Large intestine (tissue), 12 donors: Measurements from ENCODE around the gene DDTL. TPM values are rescaled to one million over a fixed set of nuclear protein-coding genes. Genes with fewer than 3 reads are reported as not detected.
"Not testable (repeated sequence)": the region's sequence is repeated elsewhere in the genome, so short reads cannot be mapped to it uniquely, and the experiment has no call there.

Experiments
- DNase-seq, 2 donors: peaks; one replicate each; pipeline versions ENCODE4 v3.0.0 to v3.0.0-alpha.2; 2013
- H3K27ac ChIP-seq: one replicate; pipeline ENCODE4 v1.5.1; 2013; ENCODE audit warnings: low read length
- H3K27me3 ChIP-seq: 2 replicates; pipeline ENCODE4 v1.6.1; 2013; ENCODE audit warnings: low read length; ENCODE audit not compliant: control insufficient read depth, insufficient read depth
- H3K36me3 ChIP-seq: 2 replicates; pipeline ENCODE4 v1.6.1; 2013; ENCODE audit warnings: low read length; ENCODE audit not compliant: control insufficient read depth, insufficient read depth
- H3K4me1 ChIP-seq: one replicate; pipeline ENCODE4 v1.6.1; 2013; ENCODE audit warnings: low read length; ENCODE audit not compliant: control insufficient read depth, insufficient read depth
- H3K4me3 ChIP-seq: one replicate; pipeline ENCODE4 v1.5.1; 2013; ENCODE audit warnings: low read length
- H3K9me3 ChIP-seq: one replicate; pipeline ENCODE4 v1.6.1; 2013; ENCODE audit warnings: mild to moderate bottlenecking, low read depth, low read length, moderate library complexity; ENCODE audit not compliant: control insufficient read depth
- WGBS: methylation state at CpG from one replicate; pipeline ENCODE4 v1.1.5; 2013; ENCODE audit warnings: low lambda C conversion rate; ENCODE audit not compliant: insufficient coverage; 5-methylcytosine and 5-hydroxymethylcytosine counted together
- long read RNA-seq, 11 donors: transcript quantifications; one replicate each; lab custom pipeline, GENCODE V29; 2026
- polyA plus RNA-seq: library from polyadenylated mRNA; unstranded; fragments of 120-200 nt; gene quantifications from one replicate; pipeline ENCODE4 v1.2.1, GENCODE V29; 2013

The DDTL gene
- polyA plus RNA-seq, result 11.2 TPM
- long read RNA-seq, donor 1, partial matches to known transcripts, result 26 of 225 reads
- long read RNA-seq, donor 1, other reads (novel, unspliced or antisense), result 196 of 225 reads
- long read RNA-seq, donor 2, result 0 reads
- long read RNA-seq, donor 3, partial matches to known transcripts, result 0 of 1 reads
- long read RNA-seq, donor 3, other reads (novel, unspliced or antisense), result 0 of 1 reads
- long read RNA-seq, donor 4, partial matches to known transcripts, result 8 of 58 reads
- long read RNA-seq, donor 4, other reads (novel, unspliced or antisense), result 50 of 58 reads
- long read RNA-seq, donor 5, partial matches to known transcripts, result 6 of 7 reads
- long read RNA-seq, donor 5, other reads (novel, unspliced or antisense), result 0 of 7 reads
- long read RNA-seq, donor 6, partial matches to known transcripts, result 97 of 503 reads
- long read RNA-seq, donor 6, other reads (novel, unspliced or antisense), result 406 of 503 reads
- long read RNA-seq, donor 7, partial matches to known transcripts, result 26 of 148 reads
- long read RNA-seq, donor 7, other reads (novel, unspliced or antisense), result 121 of 148 reads
- long read RNA-seq, donor 8, partial matches to known transcripts, result 77 of 551 reads
- long read RNA-seq, donor 8, other reads (novel, unspliced or antisense), result 473 of 551 reads
- long read RNA-seq, donor 9, partial matches to known transcripts, result 83 of 481 reads
- long read RNA-seq, donor 9, other reads (novel, unspliced or antisense), result 398 of 481 reads
- long read RNA-seq, donor 10, partial matches to known transcripts, result 7 of 9 reads
- long read RNA-seq, donor 10, other reads (novel, unspliced or antisense), result 0 of 9 reads
- long read RNA-seq, donor 11, partial matches to known transcripts, result 0 of 280 reads
- long read RNA-seq, donor 11, other reads (novel, unspliced or antisense), result 280 of 280 reads

DNA sequence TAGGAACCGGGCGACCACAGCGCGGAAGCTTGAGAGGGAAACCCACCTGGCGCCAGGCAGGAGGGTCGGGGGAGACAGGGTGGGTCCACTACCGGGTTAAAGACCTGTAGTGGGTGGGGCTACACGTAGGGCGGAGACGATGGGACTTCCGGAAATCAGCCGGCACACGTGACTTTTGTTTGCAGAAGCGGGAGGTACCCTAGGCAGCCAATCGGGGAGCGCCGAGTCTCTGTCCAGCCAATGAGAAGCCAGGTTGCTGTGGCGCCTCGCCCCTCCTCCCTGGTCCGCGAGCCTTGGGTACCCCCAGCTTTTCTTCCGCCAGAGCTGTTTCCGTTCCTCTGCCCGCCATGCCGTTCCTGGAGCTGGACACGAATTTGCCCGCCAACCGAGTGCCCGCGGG lies at the start of gene DDTL:
Gene DDTL, plus strand, starts transcription at position 321 of the 400 bp plus-strand sequence. Its CDS starts 27 bp downstream, at position 348.
- not testable (repeated sequence) for H3K4me1 ChIP-seq, H3K9me3 ChIP-seq, H3K27me3 ChIP-seq, DNase-seq, H3K27ac ChIP-seq, H3K4me3 ChIP-seq
- WGBS, result no CpG with 5 or more reads among the region's 30 CpGs
- peaks cover 22% of the 10 kb centered on the region for H3K36me3 ChIP-seq

GRCh38 chr22:23920267-23920611 lies 46.4 kb upstream of the DDTL start:
- DNase-seq, H3K27ac ChIP-seq, H3K9me3 ChIP-seq, H3K4me3 ChIP-seq, H3K27me3 ChIP-seq, H3K4me1 ChIP-seq, H3K36me3 ChIP-seq: not testable (repeated sequence)
- no CpG with 5 or more reads among the region's 1 CpG for WGBS

DNA sequence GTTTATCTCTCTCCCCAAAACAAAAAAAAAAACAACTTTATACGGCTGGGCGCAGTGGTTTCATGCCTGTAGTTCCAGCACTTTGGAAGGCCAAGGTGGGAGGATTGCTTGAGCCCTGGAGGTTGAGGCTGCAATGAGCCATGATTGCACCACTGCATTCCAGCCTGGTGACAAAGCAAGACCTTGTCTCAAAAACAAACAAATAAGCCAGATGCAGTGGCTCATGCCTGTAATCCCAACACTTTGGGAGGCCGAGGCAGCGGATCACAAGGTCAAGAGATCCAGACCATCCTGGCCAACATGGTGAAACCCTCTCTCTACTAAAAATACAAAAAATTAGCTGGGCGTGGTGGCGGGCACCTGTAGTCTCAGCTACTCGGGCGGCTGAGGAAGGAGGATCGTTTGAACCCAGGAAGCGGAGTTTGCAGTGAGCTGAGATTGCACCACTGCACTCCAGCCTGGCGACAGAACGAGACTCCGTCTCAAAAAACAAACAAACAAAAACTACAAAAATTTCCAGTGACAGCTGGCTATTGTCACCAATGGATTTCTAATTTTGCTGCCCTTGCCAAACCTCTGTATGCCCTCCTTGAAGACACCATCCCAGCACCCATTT lies 45.0 kb upstream of the DDTL start:
- H3K4me1 ChIP-seq, H3K27me3 ChIP-seq, H3K9me3 ChIP-seq, DNase-seq, H3K4me3 ChIP-seq, H3K27ac ChIP-seq: not testable (repeated sequence)
- WGBS, result 96% methylated on average over 9 of the region's 13 CpGs
- peaks cover 14% of the 10 kb centered on the region for H3K36me3 ChIP-seq

GRCh38 chr22:23922921-23923320 lies 43.8 kb upstream of the DDTL start:
- H3K9me3 ChIP-seq, result no peaks in the 10 kb centered on the region
- H3K27me3 ChIP-seq, result no peaks in the 10 kb centered on the region
- H3K27ac ChIP-seq, result no peak overlapping the region
- no peak for DNase-seq
- WGBS, result no CpG with 5 or more reads among the region's 2 CpGs
- H3K36me3 ChIP-seq, result peaks cover 14% of the 10 kb centered on the region
- no peak overlapping the region for H3K4me3 ChIP-seq
- H3K4me1 ChIP-seq, result no peaks in the 10 kb centered on the region

DNA sequence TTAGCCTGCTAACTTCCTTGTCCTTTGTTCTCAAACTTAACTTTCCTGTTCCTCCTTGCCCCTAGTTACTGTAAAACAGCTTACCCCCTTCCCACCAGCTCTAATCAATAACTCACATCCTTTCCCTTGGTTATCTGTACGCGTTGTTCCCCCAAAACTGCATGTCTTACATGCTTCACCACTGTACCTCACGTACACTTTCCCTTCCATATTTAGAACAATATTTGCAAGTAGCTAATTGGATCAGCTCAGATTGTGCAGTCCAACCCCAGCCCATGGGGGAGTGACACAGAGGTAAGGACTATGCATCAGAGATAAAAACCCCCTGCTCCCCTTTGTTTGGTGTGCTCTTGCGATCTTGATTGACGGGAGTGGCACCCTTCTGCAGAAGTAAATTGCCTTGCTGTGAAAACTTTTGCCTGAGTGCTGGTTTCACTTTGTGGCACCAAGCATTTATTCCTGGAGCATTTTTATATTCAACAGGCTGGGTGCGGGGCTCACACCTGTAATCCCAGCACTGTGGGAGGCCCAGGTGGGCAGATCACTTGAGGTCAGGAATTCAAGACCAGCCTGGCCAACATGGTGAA lies 41.6 kb upstream of the DDTL start:
- H3K4me3 ChIP-seq, result no peak overlapping the region
- no peak for DNase-seq
- no peaks in the 10 kb centered on the region for H3K9me3 ChIP-seq
- 86% methylated on average over 2 of the region's 6 CpGs for WGBS
- H3K4me1 ChIP-seq, result no peaks in the 10 kb centered on the region
- H3K27me3 ChIP-seq, result no peaks in the 10 kb centered on the region
- peaks cover 18% of the 10 kb centered on the region for H3K36me3 ChIP-seq
- H3K27ac ChIP-seq, result no peak overlapping the region

DNA sequence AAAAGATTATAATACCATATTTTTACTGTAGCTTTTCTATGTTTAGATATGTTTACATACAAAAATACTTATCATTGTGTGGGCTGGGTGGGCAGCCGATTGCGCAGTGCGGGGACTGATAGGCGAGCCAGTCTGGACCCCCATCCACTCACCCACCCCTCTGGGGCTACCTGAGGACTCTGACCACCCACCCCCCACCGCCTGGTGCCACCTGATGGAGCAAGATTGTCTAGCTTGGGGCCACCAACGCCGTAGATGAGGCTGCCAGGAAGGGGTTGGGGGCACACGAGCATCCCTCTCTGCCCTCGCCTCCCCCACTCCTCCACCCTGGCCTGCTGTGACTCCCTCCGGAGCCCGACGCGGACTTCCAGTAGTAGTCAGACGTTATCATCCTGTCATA lies 40.1 kb upstream of the DDTL start:
- Histone ChIP-seq H3K9me3 (peaks cover 3% of the 10 kb centered on the region), H3K27ac (no peak overlapping the region), H3K36me3 (peaks cover 18% of the 10 kb centered on the region), H3K4me1 (no peaks in the 10 kb centered on the region), H3K27me3 (no peaks in the 10 kb centered on the region), H3K4me3 (no peak overlapping the region)
- DNase-seq, result peak in 1 of 2 donors; percentile 0
- 75% methylated on average over 4 of the region's 14 CpGs for WGBS

DNA sequence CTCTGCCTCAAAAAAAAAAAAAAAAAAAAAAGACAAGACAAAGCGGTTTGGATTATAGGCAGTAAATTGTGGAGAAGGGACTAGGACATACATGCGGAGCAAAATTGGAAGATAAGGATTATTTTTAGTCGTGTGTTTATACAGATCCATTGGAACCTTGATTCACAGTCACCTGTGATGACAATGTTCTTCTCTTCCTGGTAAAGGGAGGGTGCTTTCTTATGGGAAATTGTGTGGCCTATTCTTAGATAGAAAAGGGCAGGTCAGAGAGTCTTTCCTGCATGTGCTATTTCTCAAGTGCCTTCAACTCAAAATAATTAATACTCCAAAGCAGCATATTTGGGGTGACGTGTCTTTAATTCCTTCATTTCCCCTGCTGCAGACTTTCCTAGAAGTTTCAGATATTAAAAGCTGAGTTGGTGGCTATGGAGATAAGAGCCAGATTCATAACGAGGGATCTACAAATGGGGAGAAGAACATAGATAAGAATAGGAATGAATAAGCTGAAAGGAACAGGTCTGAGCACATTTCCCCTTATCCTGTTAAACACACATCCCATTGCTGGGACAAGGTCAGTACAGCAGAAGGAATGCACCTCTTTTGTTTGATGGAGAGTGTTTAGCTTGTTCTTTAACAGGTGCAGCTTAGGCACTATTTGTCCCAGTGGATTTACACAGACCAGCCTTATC lies 28.2 kb upstream of the DDTL start:
- H3K4me1 ChIP-seq, result no peaks in the 10 kb centered on the region
- 50% methylated on average over 4 of the region's 5 CpGs for WGBS
- no peaks in the 10 kb centered on the region for H3K9me3 ChIP-seq
- no peaks in the 10 kb centered on the region for H3K36me3 ChIP-seq
- DNase-seq, result peak in 1 of 2 donors; percentile 17
- no peak overlapping the region for H3K27ac ChIP-seq
- no peak overlapping the region for H3K4me3 ChIP-seq
- no peaks in the 10 kb centered on the region for H3K27me3 ChIP-seq

DNA sequence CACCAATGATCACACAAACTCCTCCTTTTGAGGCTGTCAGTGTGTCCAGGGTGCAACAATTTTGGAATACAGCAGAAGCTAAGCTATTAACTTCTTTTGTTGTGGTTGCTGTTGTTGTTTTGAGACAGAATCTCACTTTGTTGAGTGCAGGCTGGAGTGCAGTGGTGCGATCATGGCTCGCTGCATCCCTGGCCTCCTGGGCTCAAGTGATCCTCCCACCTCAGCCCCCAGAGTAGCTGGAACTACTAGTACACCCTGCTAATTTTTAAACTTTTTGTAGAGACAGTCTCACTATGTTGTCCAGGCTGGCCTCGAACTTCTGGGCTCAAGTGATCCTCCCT lies 27.7 kb upstream of the DDTL start:
- no peaks in the 10 kb centered on the region for H3K9me3 ChIP-seq
- no peaks in the 10 kb centered on the region for H3K36me3 ChIP-seq
- H3K4me3 ChIP-seq, result no peak overlapping the region
- H3K27me3 ChIP-seq, result no peaks in the 10 kb centered on the region
- H3K4me1 ChIP-seq, result no peaks in the 10 kb centered on the region
- WGBS, result no CpG with 5 or more reads among the region's 3 CpGs
- no peak for DNase-seq
- no peak overlapping the region for H3K27ac ChIP-seq

GRCh38 chr22:23940166-23940565 lies 26.5 kb upstream of the DDTL start:
- H3K4me1 ChIP-seq, DNase-seq, H3K36me3 ChIP-seq, H3K27ac ChIP-seq, H3K9me3 ChIP-seq, H3K4me3 ChIP-seq, H3K27me3 ChIP-seq: not testable (repeated sequence)
- no CpG with 5 or more reads among the region's 14 CpGs for WGBS

DNA sequence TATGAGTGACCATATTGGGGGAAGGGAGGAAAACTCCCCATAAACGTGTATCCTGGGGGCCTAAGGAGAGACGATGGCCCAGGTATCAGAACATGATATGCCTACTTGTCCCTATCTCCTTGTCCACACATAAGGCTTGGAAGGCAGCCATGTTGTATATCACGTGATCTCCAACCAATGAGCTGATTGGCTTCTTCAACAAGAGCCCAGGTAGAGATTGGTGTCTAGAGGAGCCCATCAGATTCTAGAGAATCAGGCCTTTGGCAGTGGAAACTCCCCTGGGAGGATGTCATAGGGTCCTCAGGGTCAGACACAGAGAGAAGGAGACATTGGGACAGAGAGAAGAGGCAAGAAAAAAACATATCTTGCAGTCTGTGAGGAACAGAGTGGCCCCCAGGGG lies 19.3 kb upstream of the DDTL start:
- not testable (repeated sequence) for H3K9me3 ChIP-seq, H3K4me1 ChIP-seq, DNase-seq, H3K27me3 ChIP-seq, H3K27ac ChIP-seq, H3K36me3 ChIP-seq, H3K4me3 ChIP-seq
- whole genome bisulfite sequencing, result no CpG with 5 or more reads among the region's 3 CpGs
